ENCODE data around the gene SMOC2. TPM values are rescaled to one million over a fixed set of nuclear protein-coding genes. Genes with fewer than 3 reads are reported as not detected.
A peak's percentile ranks its signal among the peaks of the same experiment; 100 is the strongest.

SMOC2 gene
- total and polyA plus RNA-seq, 12 donors: 3.0 to 32.0 (median 10.5) TPM

DNA sequence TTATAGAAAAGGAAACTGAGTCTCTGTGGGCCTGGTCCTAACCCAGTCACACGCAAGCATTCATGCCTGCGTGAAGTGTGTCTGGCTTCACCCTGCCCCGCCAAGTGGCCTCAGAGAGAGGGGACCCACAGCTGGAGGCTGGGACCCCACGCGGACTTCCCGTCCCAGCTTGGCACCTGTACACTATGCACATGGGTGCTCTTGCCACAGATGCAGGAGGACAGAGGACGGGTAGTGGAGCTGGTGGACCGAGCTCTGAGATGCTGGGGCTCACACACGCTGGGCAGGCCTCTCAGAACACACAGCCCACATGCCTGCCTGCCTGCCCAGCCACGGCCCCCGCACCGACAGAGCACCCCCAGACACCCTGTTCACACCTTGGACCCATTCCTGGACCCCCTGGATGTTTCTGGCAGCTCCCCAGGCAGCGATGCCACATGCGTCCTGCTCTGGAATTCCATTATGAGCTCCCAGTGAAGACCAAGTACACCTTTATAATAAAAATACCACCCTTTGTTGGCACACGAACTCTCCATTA, 24.9 kb upstream of the SMOC2 start:
- Histone ChIP-seq H3K9me3 (replicated peaks in 1 of 3) (no peaks in the 10 kb centered on the region), H3K36me3 (replicated peaks in 1 of 2) (no peaks in the 10 kb centered on the region), H3K4me3 (no peak overlapping the region), H3K27ac (no peak overlapping the region), H3K27me3 (no peaks in the 10 kb centered on the region), H3K4me1 (replicated peaks in 1 of 2) (no peaks in the 10 kb centered on the region)
- WGBS, 4 donors: 84 to 92% (median 89%) methylated on average over 8 to 15 of the region's 15 CpGs
- intact Hi-C loops (cut with DNase I): no loop called here
- no peak for TF ChIP-seq POLR2A (IDR thresholded peaks at IDR 0.05)
- TF ChIP-seq, protein P1, sequence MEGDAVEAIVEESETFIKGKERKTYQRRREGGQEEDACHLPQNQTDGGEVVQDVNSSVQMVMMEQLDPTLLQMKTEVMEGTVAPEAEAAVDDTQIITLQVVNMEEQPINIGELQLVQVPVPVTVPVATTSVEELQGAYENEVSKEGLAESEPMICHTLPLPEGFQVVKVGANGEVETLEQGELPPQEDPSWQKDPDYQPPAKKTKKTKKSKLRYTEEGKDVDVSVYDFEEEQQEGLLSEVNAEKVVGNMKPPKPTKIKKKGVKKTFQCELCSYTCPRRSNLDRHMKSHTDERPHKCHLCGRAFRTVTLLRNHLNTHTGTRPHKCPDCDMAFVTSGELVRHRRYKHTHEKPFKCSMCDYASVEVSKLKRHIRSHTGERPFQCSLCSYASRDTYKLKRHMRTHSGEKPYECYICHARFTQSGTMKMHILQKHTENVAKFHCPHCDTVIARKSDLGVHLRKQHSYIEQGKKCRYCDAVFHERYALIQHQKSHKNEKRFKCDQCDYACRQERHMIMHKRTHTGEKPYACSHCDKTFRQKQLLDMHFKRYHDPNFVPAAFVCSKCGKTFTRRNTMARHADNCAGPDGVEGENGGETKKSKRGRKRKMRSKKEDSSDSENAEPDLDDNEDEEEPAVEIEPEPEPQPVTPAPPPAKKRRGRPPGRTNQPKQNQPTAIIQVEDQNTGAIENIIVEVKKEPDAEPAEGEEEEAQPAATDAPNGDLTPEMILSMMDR (IDR thresholded peaks at IDR 0.05): no peak
- peak in 1 of 7 donors; percentile 15 for DNase-seq

DNA sequence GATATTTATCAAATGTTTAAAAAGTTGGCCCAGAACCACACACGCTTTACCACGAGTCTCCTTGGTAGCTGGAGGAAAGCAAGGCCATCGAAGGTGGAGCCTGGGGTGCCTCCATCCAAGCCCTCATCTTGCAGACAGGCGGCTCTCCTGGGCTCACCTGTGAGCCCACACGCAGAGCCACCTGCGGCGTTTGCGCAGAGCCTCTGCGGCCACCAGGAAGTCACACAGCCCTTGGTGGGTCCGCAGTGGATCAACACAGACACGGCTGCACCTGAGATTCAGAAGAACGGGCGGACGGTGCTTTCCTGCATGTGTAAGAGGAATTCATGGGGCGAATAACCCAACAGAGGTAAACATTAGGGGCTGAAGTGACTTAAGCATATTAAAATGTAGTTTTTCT, 24.5 kb upstream of the SMOC2 start:
- intact Hi-C loops (cut with DNase I): no loop called here
- peak in 1 of 7 donors; percentile 21 for DNase-seq
- no peaks in the 10 kb centered on the region for H3K27me3 ChIP-seq
- no peak overlapping the region for H3K27ac ChIP-seq
- H3K4me1 ChIP-seq (replicated peaks in 1 of 2): no peaks in the 10 kb centered on the region
- H3K9me3 ChIP-seq (replicated peaks in 1 of 3): no peaks in the 10 kb centered on the region
- no peak overlapping the region for H3K4me3 ChIP-seq
- TF ChIP-seq, protein P1 (IDR thresholded peaks at IDR 0.05): no peak
- no peak for TF ChIP-seq POLR2A (IDR thresholded peaks at IDR 0.05)
- WGBS, 4 donors: 85 to 89% (median 87%) methylated on average over 15 of the region's 15 CpGs
- H3K36me3 ChIP-seq (replicated peaks in 1 of 2): no peaks in the 10 kb centered on the region

DNA sequence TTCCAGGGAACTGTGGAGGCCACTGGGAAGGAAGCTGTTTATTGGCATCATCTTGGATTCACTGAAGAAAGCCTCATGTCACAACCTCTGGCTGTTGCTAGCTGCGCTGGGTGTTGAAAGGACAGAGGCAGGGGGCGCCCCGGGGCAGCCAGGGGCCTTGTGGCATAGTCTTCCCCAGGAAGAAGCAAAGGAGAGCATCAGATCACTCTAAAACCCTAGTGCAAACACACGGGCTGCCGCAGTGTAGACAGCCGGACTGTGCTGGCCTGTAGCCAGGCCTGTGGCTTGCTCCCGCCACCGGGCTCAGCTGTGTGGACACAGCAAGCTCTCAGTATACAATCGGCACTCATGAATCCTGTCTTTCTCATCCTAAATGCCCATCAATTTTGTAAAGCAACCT, 23.8 kb upstream of the SMOC2 start:
- Histone ChIP-seq H3K4me3 (no peak overlapping the region), H3K36me3 (replicated peaks in 1 of 2) (no peaks in the 10 kb centered on the region), H3K27me3 (no peaks in the 10 kb centered on the region), H3K27ac (no peak overlapping the region), H3K4me1 (replicated peaks in 1 of 2) (no peaks in the 10 kb centered on the region), H3K9me3 (replicated peaks in 1 of 3) (no peaks in the 10 kb centered on the region)
- WGBS, 4 donors: 45 to 73% (median 61%) methylated on average over 3 to 9 of the region's 9 CpGs
- intact Hi-C loops (cut with DNase I): no loop called here
- DNase-seq: no peak
- TF ChIP-seq POLR2A (IDR thresholded peaks at IDR 0.05): no peak
- TF ChIP-seq, protein P1 (IDR thresholded peaks at IDR 0.05): no peak

DNA sequence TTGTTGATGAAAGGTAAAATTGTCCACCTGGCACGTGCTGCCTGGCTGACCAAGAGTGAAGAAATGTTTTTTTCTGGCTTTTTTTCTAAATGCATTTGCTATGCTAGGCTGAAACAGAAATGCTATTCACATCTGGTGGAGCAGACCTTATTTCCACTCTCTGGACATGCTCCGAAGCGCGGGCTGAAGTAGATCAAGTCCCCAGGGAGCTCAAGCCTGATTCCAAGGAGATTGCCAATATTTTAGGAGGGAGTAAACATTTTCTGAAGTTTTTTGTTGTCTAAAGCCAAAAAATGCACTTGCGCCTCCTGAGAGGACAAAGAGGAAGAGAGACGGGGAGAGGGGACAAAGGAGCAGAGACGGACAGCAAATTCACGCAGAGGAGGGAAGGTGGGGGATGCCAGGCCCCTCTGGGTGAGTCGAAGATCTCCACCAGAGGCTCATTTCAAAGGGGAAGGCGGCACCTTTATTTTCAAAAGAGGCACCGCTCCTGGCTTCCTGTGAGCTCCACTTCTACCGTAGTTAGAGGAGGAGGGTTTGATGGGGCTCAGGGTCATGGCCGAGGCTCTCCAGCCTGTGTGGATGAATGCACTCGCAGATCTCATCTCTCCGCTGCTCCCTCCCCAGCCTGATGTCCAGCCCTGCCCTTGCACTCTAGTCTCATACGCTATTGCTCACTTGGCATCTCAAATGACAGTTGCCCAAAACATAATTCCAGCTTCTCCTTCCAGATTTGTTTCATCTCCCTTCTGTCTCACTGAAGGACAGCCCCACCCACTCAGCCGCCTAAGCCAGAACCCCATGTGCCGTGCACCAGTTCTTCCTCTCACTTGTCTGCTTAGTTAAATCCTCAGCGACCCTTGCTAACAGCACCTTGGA, 23.1 kb upstream of the SMOC2 start:
- 40 to 53% (median 49%) methylated on average over 19 of the region's 19 CpGs for WGBS, 4 donors
- Histone ChIP-seq H3K27me3 (no peaks in the 10 kb centered on the region), H3K27ac (no peak overlapping the region), H3K36me3 (replicated peaks in 1 of 2) (no peaks in the 10 kb centered on the region), H3K4me3 (no peak overlapping the region), H3K9me3 (replicated peaks in 1 of 3) (no peaks in the 10 kb centered on the region), H3K4me1 (replicated peaks in 1 of 2) (no peaks in the 10 kb centered on the region)
- TF ChIP-seq, protein P1 (IDR thresholded peaks at IDR 0.05): no peak
- no peak for TF ChIP-seq POLR2A (IDR thresholded peaks at IDR 0.05)
- no peak for DNase-seq
- intact Hi-C loops (cut with DNase I): no loop called here
